Pancreas (tissue), 10 donors: ENCODE measurements around the gene NDST4. TPM values are rescaled to one million over a fixed set of nuclear protein-coding genes. Genes with fewer than 3 reads are reported as not detected.

Experiments
- ATAC-seq, 4 donors: fragments of 200-7000 bp; cut with Tn5 transposase; one replicate each; pipeline versions ENCODE4 v1.8.0 to v1.9.1; 2020; ENCODE audit warnings: mild to moderate bottlenecking in 4 of 4, moderate library complexity in 4 of 4
- DNase-seq, 6 donors: peaks; one replicate each; pipeline ENCODE4 v3.0.0-alpha.2; 2020
- FAIRE-seq: peaks from 2 replicates; lab custom pipeline; 2012; peaks lifted over from hg19 to GRCh38; lab: Jason Lieb, UNC
- H3K27ac ChIP-seq, 4 donors: fragments of 200-600 bp; sonication (generic); 1 replicate in 3 of 4; 2 replicates in 1 of 4; pipeline versions ENCODE4 v1.5.0 to v1.8.0; 2020
- H3K27me3 ChIP-seq, 4 donors: fragments of 200-600 bp; one replicate each; pipeline ENCODE4 v1.8.0; 2021
- H3K36me3 ChIP-seq, 3 donors: fragments of 200-600 bp; sonication (generic) in 1 of 3; one replicate each; pipeline versions ENCODE4 v1.5.0 to v1.8.0; 2020 to 2021
- H3K4me1 ChIP-seq, 3 donors: fragments of 200-600 bp; one replicate each; pipeline ENCODE4 v1.8.0; 2021
- H3K4me3 ChIP-seq, 4 donors: fragments of 200-600 bp; sonication (generic) in 2 of 4; one replicate each; pipeline versions ENCODE4 v1.5.0 to v1.8.0; 2020 to 2021
- H3K9me3 ChIP-seq, 4 donors: fragments of 200-600 bp; one replicate each; pipeline ENCODE4 v1.8.0; 2021
- WGBS, 2 donors: extraction: QIAGEN DNeasy Blood & Tissue Kit; methylation state at CpG; one replicate each; pipeline ENCODE4 v1.1.7; 2013; 5-methylcytosine and 5-hydroxymethylcytosine counted together
- intact Hi-C, 3 donors: fragments of 100-400 bp; cut with DNase I; formaldehyde crosslinking; loops; one replicate each; pipeline versions ENCODE4 v1.11.1 to v1.14.2; 2022
- polyA plus RNA-seq, 2 donors: library from polyadenylated mRNA; stranded (reverse); fragments of 200-250 nt; gene quantifications; one replicate each; pipeline ENCODE4 v1.2.3, GENCODE V29; 2013
- total RNA-seq, 6 donors: library from RNA; stranded (reverse); fragmentation: NEBNext Ultra II Directional in 4 of 6; extraction: Animal tissue kit (Norgen Biotek cat#: 25700) in 4 of 6; gene quantifications; one replicate each; pipeline versions ENCODE4 v1.2.1 to v1.2.4, GENCODE V29; 2021 to 2023
- TF ChIP-seq, protein P1 (sequence below), 4 donors: fragments of 200-600 bp; sonication (generic) in 3 of 4; IDR thresholded peaks; one replicate each; pipeline versions ENCODE4 v1.5.0 to v1.8.0; 2021; ENCODE audit warnings: antibody characterized with exemption in 4 of 4
- donor health status: healthy with polysubstance abuse.
- donor health status: DM: no; HTN: no; CAD: no; lungs with moderate emphysema.
- donor health status: DM: no; HTN: no; CAD: no.
- donor health status: control.
- donor health status: control.
- donor health status: Bipolar disorder and iron deficiency.
- donor health status: DM: yes; HTN: yes; CAD: no.
- donor health status: DM: no; HTN: no; CAD: no.
- donor health status: DM: no; HTN: no; CAD: no.
- donor health status: DM: yes; HTN: yes; CAD: no.

NDST4 gene
- total and polyA plus RNA-seq, 8 donors = not detected

DNA sequence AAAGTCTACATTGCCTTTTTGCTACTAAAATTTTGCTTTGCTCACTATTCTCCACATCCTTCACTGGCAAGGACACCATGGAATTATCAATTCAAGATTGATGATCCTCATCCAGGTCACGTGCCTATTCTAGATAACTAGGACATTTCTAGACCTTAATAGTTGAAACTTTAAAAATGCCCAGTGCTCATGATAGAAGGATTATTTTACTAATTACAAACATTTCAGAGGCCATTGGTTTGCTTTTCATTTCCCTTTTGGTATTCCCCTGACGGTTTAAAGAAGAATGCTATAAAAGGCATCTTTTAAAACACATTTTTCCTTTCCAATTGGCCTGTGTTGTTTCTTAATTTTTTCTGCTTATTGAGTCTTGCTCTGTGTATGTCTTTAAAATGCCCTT lies 249.4 kb downstream of the NDST4 start:
- Histone ChIP-seq H3K36me3 (no peaks in the 10 kb centered on the region), H3K27me3 (no peaks in the 10 kb centered on the region), H3K27ac (no peak overlapping the region), H3K4me3 (no peak overlapping the region), H3K4me1 (no peaks in the 10 kb centered on the region), H3K9me3 (no peaks in the 10 kb centered on the region)
- WGBS, 2 donors = 59 to 60% methylated on average over 2 of the region's 2 CpGs
- DNase-seq = no peak
- intact Hi-C loops = no loop called here
- TF ChIP-seq, protein P1, sequence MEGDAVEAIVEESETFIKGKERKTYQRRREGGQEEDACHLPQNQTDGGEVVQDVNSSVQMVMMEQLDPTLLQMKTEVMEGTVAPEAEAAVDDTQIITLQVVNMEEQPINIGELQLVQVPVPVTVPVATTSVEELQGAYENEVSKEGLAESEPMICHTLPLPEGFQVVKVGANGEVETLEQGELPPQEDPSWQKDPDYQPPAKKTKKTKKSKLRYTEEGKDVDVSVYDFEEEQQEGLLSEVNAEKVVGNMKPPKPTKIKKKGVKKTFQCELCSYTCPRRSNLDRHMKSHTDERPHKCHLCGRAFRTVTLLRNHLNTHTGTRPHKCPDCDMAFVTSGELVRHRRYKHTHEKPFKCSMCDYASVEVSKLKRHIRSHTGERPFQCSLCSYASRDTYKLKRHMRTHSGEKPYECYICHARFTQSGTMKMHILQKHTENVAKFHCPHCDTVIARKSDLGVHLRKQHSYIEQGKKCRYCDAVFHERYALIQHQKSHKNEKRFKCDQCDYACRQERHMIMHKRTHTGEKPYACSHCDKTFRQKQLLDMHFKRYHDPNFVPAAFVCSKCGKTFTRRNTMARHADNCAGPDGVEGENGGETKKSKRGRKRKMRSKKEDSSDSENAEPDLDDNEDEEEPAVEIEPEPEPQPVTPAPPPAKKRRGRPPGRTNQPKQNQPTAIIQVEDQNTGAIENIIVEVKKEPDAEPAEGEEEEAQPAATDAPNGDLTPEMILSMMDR (IDR thresholded peaks at IDR 0.05) = no peak
- no peak for ATAC-seq
- FAIRE-seq = no peak

DNA sequence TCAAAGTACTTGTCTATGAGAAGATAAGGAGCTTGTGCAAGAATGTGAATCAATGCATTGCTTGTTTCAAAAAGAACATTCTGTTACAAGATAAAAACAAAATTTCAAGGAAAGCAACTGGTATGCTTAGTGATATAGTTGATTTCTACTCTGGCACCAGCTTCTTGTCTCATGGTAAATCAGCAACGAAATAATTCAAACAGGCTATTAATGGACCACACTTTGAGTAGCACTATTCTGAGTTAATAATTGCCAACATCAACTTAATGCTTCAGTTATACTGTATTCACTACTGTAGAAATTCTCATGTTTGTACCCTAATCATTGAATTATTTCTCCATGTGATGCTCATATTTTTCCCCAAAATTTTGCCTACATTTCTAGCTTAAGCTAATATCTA lies 252.6 kb downstream of the NDST4 start:
- FAIRE-seq = no peak

GRCh38 chr4:114857831-114858230 lies 255.6 kb downstream of the NDST4 start:
- no peaks in the 10 kb centered on the region for H3K9me3 ChIP-seq
- TF ChIP-seq, protein P1 (IDR thresholded peaks at IDR 0.05) = no peak
- no peaks in the 10 kb centered on the region for H3K36me3 ChIP-seq
- no peaks in the 10 kb centered on the region for H3K27me3 ChIP-seq
- H3K27ac ChIP-seq = no peak overlapping the region
- intact Hi-C loops = no loop called here
- no peak overlapping the region for H3K4me3 ChIP-seq
- WGBS, 2 donors = 43 to 58% methylated on average over 1 of the region's 1 CpG
- H3K4me1 ChIP-seq = no peaks in the 10 kb centered on the region
- FAIRE-seq (no peak), DNase-seq (no peak), ATAC-seq (no peak)

More for the DNA sequence above, 252.6 kb downstream of the NDST4 start:
- DNase-seq (no peak), ATAC-seq (no peak)
- H3K9me3 ChIP-seq = no peaks in the 10 kb centered on the region
- TF ChIP-seq, protein P1 (IDR thresholded peaks at IDR 0.05) = no peak
- intact Hi-C loops = no loop called here
- H3K4me1 ChIP-seq = no peaks in the 10 kb centered on the region
- H3K36me3 ChIP-seq = no peaks in the 10 kb centered on the region
- no peak overlapping the region for H3K27ac ChIP-seq
- no peaks in the 10 kb centered on the region for H3K27me3 ChIP-seq
- no peak overlapping the region for H3K4me3 ChIP-seq
- 13 to 23% methylated on average over 1 of the region's 1 CpG for WGBS, 2 donors

DNA sequence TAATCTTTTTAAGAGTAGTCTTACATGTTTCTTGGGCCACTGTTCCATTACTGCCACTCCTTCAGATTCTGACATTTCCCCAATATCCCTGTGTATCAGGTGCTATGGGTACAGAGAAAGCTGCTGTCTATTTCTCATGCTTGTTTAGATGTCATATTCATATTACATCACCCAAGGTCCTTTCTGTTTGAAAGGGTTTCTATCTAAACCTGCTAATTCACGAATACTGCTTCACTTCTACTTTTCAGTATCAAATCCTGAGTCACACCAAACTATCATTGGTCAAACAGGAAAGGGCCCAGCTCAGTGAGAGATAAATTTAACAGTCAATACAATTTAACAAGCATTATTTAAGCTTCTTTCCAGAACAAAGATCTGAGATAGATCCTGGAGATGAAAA lies 273.4 kb downstream of the NDST4 start:
- no peaks in the 10 kb centered on the region for H3K9me3 ChIP-seq
- H3K4me3 ChIP-seq = no peak overlapping the region
- no peaks in the 10 kb centered on the region for H3K4me1 ChIP-seq
- H3K27ac ChIP-seq = no peak overlapping the region
- intact Hi-C loops = no loop called here
- no peaks in the 10 kb centered on the region for H3K36me3 ChIP-seq
- no peaks in the 10 kb centered on the region for H3K27me3 ChIP-seq
- 34 to 45% methylated on average over 1 of the region's 1 CpG for WGBS, 2 donors
- DNase-seq = no peak
- ATAC-seq = no peak
- FAIRE-seq = no peak
- TF ChIP-seq, protein P1 (IDR thresholded peaks at IDR 0.05) = no peak

DNA sequence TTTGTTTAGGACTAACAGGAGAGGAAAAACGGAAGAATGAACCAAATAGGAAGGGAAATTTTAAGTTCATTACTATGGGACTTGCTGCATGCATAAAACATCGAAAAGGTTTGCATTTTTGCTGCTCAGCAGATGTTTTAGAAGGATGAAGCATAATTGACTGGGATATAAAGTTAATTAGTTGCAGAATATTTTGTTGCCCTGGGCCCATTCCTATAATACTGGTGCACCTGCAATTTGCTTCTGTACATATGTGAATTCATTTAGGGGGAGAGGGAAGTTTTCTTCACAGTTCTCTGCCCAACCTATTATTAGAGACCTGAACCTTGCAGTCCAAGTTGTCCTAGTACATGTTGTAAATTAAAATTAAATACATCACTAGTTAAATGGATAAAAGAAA lies 282.8 kb downstream of the NDST4 start:
- no peaks in the 10 kb centered on the region for H3K27me3 ChIP-seq
- DNase-seq (no peak), ATAC-seq (no peak), FAIRE-seq (no peak)
- no peaks in the 10 kb centered on the region for H3K36me3 ChIP-seq
- H3K4me1 ChIP-seq = no peaks in the 10 kb centered on the region
- TF ChIP-seq, protein P1 (IDR thresholded peaks at IDR 0.05) = no peak
- H3K27ac ChIP-seq = no peak overlapping the region
- 78 to 91% methylated on average over 2 of the region's 2 CpGs for WGBS, 2 donors
- intact Hi-C loops = no loop called here
- no peaks in the 10 kb centered on the region for H3K9me3 ChIP-seq
- H3K4me3 ChIP-seq = no peak overlapping the region
